ENCODE measurements around the gene ABLIM1.

DNA sequence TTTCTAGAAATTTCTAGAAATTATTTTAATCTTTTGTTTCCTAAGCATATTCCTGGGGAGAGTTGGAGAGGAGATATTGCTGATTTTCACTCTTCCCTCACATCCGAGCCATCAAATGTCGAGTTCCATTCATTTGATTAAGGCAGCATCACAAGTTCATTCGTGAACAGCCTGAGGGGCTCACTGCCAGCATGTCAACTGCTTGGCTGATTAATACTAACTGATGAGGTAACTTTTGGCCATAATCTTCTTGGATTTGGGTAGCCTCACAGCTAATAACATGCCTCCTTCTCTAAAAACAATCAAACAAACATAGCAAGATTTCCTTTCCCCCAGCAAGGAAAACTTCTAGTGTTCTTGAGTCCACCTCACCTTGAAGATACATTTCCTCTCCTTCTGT lies 166.7 kb downstream of the ABLIM1 start:
- TF ChIP-seq, protein P1, sequence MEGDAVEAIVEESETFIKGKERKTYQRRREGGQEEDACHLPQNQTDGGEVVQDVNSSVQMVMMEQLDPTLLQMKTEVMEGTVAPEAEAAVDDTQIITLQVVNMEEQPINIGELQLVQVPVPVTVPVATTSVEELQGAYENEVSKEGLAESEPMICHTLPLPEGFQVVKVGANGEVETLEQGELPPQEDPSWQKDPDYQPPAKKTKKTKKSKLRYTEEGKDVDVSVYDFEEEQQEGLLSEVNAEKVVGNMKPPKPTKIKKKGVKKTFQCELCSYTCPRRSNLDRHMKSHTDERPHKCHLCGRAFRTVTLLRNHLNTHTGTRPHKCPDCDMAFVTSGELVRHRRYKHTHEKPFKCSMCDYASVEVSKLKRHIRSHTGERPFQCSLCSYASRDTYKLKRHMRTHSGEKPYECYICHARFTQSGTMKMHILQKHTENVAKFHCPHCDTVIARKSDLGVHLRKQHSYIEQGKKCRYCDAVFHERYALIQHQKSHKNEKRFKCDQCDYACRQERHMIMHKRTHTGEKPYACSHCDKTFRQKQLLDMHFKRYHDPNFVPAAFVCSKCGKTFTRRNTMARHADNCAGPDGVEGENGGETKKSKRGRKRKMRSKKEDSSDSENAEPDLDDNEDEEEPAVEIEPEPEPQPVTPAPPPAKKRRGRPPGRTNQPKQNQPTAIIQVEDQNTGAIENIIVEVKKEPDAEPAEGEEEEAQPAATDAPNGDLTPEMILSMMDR (IDR thresholded peaks at IDR 0.05) = no peak
- TF ChIP-seq EZH2phosphoT487 (IDR thresholded peaks at IDR 0.05) = no peak

All from neural progenitor cell (in vitro differentiated cells).